Gastroesophageal sphincter (tissue), 4 donors: ENCODE results near the gene LAD1. TPM values are rescaled to one million over a fixed set of nuclear protein-coding genes. Genes with fewer than 3 reads are reported as not detected.

Experiments
- ATAC-seq: fragments of 150-250 bp; one replicate; pipeline ENCODE4 v1.9.1; 2016; ENCODE audit warnings: mild to moderate bottlenecking, moderate library complexity
- H3K27ac ChIP-seq, 4 donors: fragments of 200-600 bp; sonication (generic) in 3 of 4; 1 replicate in 3 of 4; 2 replicates in 1 of 4; pipeline ENCODE4 v1.5.1; 2016 to 2019
- H3K27me3 ChIP-seq: fragments of 200-600 bp; sonication (generic); one replicate; pipeline ENCODE4 v1.5.1; 2019
- H3K36me3 ChIP-seq, 2 donors: fragments of 200-600 bp; sonication (generic); one replicate each; pipeline ENCODE4 v1.5.1; 2019; ENCODE audit warnings: control low read depth in 1 of 2
- H3K4me1 ChIP-seq, 3 donors: fragments of 200-600 bp; sonication (generic); 1 replicate in 2 of 3; 2 replicates in 1 of 3; pipeline ENCODE4 v1.5.1; 2016 to 2019; ENCODE audit warnings: control low read depth in 2 of 3
- H3K4me3 ChIP-seq, 2 donors: fragments of 200-600 bp; sonication (generic); one replicate each; pipeline ENCODE4 v1.5.1; 2019; ENCODE audit warnings: mild to moderate bottlenecking in 1 of 2, moderate library complexity in 1 of 2
- H3K9me3 ChIP-seq, 3 donors: fragments of 200-600 bp; sonication (generic); one replicate each; pipeline ENCODE4 v1.5.1; 2017 to 2019; ENCODE audit warnings: control low read depth in 2 of 3
- EP300 ChIP-seq: sonication (generic); formaldehyde crosslinking; IDR thresholded peaks from one replicate; pipeline ENCODE4 v1.6.1; 2017; ENCODE audit warnings: antibody characterized with exemption, mild to moderate bottlenecking
- POLR2A ChIP-seq, 2 donors: fragments of 450-650 bp; IDR thresholded peaks; one replicate each; pipeline ENCODE4 v1.6.1; 2017; ENCODE audit warnings: antibody characterized with exemption in 2 of 2, mild to moderate bottlenecking in 2 of 2, moderate library complexity in 1 of 2
- POLR2AphosphoS5 ChIP-seq: sonication (generic); formaldehyde crosslinking; IDR thresholded peaks from one replicate; pipeline ENCODE4 v1.6.1; 2017; ENCODE audit warnings: antibody characterized with exemption
- WGBS, 2 donors: methylation state at CpG; one replicate each; pipeline ENCODE4 v1.1.5; 2018; ENCODE audit warnings: low coverage in 1 of 2; 5-methylcytosine and 5-hydroxymethylcytosine counted together
- total RNA-seq, 4 donors: library from RNA; depleted of rRNA; stranded (reverse); fragments of >200 nt; gene quantifications; one replicate each; pipeline ENCODE4 v1.1.0, GENCODE V29; 2016
- TF ChIP-seq, protein P1 (sequence below), 4 experiments: fragments of 200-600 bp in 2 of 4; fragments of 450-650 bp in 2 of 4; sonication (generic) in 1 of 4; IDR thresholded peaks; one replicate each; pipeline ENCODE4 v1.5.1; 2017 to 2019; ENCODE audit warnings: antibody characterized with exemption in 4 of 4, mild to moderate bottlenecking in 2 of 4, moderate library complexity in 2 of 4

The LAD1 gene
- total RNA-seq, 4 donors from 2014 or later: 1.2 to 24.1 (median 1.9) TPM

DNA sequence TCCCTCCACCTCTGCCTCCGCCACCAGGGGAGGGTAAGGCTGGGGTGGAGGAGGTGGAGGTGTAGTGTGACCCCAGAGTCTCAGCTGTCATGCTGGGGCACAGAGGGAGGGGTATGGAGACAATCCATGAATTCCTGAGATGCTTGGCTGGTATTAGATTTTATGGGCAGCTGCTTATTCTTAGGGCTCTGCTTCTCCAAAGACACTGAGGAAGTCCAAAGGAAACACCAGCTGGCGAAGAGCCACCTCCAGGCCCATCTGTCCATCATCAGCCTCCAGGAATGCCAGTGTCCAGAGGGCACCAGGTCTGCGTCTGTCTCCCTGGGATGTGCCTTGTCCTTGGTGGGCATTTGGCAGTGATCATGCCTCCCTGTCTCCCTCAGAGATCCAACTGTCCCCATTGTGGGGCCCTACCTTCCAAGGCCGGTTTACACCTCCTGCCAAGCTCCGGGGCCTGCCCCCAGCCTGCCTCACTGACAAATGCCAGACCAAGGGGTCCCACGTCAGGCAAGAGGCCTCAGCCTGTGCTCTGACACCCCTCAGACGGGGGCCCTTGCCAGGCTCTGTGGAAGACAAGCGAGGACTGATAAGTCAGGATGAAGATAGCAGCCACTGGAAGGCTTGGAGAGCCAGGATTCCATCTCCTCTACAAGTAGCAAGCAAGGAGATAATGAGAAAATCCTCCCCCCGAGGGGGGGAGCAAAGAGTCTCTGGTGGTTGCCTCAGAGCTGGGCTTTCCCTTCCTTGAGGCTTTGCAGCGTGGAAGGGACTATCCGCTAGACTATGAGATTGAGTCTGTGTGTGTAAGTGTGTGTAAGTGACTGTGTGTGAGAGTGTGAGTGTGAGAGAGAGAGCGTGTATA lies 20.9 kb upstream of the LAD1 start:
- no peak overlapping the region for H3K4me3 ChIP-seq
- no peaks in the 10 kb centered on the region for H3K4me1 ChIP-seq
- H3K36me3 ChIP-seq: no peaks in the 10 kb centered on the region
- 86 to 95% methylated on average over 3 of the region's 12 CpGs for WGBS, 2 donors
- H3K9me3 ChIP-seq: peaks cover 0 to 5% (median 0%) of the 10 kb centered on the region in 3 donors
- H3K27ac ChIP-seq: no peak overlapping the region
- no peaks in the 10 kb centered on the region for H3K27me3 ChIP-seq
- ATAC-seq: no peak
- TF ChIP-seq EP300: no peak
- TF ChIP-seq POLR2AphosphoS5: no peak
- TF ChIP-seq POLR2A (IDR thresholded peaks at IDR 0.05): no peak
- TF ChIP-seq, protein P1, sequence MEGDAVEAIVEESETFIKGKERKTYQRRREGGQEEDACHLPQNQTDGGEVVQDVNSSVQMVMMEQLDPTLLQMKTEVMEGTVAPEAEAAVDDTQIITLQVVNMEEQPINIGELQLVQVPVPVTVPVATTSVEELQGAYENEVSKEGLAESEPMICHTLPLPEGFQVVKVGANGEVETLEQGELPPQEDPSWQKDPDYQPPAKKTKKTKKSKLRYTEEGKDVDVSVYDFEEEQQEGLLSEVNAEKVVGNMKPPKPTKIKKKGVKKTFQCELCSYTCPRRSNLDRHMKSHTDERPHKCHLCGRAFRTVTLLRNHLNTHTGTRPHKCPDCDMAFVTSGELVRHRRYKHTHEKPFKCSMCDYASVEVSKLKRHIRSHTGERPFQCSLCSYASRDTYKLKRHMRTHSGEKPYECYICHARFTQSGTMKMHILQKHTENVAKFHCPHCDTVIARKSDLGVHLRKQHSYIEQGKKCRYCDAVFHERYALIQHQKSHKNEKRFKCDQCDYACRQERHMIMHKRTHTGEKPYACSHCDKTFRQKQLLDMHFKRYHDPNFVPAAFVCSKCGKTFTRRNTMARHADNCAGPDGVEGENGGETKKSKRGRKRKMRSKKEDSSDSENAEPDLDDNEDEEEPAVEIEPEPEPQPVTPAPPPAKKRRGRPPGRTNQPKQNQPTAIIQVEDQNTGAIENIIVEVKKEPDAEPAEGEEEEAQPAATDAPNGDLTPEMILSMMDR (IDR thresholded peaks at IDR 0.05): no peak

DNA sequence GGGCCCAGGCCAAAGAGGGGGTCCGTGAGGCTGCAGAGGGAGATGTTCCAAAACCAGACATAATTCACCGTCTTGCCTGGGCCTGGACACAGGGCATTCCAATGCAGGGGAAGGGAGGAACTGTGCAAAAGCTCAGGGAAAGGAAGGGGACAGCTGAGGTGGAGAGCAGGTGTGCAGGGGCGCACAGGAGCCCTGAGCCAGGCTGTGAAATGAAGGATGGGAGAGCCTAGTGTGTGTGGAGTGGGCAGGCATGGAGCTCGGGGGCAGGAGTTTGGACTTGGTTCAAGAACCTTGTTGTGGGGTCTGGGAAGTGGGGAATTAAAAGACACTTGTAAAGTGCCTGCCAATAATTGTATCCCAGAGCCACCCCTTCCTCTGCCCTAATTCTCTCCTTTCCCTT lies 20.1 kb upstream of the LAD1 start:
- ATAC-seq: no peak
- no peak overlapping the region for H3K4me3 ChIP-seq
- H3K9me3 ChIP-seq: no peaks in the 10 kb centered on the region
- no peaks in the 10 kb centered on the region for H3K4me1 ChIP-seq
- no peak overlapping the region for H3K27ac ChIP-seq
- 85 to 100% methylated on average over 2 to 4 of the region's 4 CpGs for WGBS, 2 donors
- no peaks in the 10 kb centered on the region for H3K36me3 ChIP-seq
- no peaks in the 10 kb centered on the region for H3K27me3 ChIP-seq
- TF ChIP-seq, protein P1 (IDR thresholded peaks at IDR 0.05): no peak
- no peak for TF ChIP-seq POLR2A (IDR thresholded peaks at IDR 0.05)
- TF ChIP-seq EP300: no peak
- TF ChIP-seq POLR2AphosphoS5: no peak

DNA sequence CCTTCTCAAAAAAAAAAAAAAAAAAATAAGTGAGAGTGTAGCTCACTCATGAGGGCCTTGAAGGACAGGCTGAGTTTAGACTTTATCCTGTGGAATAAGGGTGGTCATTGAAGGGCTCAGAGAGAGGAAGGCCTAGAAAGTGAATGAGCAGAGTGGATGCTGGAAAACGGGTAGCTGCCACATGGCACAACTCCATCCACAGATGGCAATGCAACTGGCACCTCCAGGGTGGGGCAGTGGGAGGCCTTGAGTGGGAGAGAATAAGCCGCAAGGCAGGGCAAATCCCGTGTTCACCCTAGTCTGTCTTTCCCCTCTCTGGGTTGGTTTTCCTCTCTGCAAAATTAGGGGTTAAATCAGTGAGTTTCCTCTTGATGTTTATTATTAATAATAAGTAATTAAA lies 19.3 kb upstream of the LAD1 start:
- 93% methylated on average over 3 of the region's 3 CpGs; no CpG with 5 or more reads in 1 of the 2 donors for WGBS, 2 donors
- H3K27ac ChIP-seq: no peak overlapping the region
- H3K9me3 ChIP-seq: no peaks in the 10 kb centered on the region
- no peaks in the 10 kb centered on the region for H3K4me1 ChIP-seq
- no peaks in the 10 kb centered on the region for H3K27me3 ChIP-seq
- ATAC-seq: no peak
- no peaks in the 10 kb centered on the region for H3K36me3 ChIP-seq
- no peak overlapping the region for H3K4me3 ChIP-seq
- TF ChIP-seq POLR2AphosphoS5 (no peak), EP300 (no peak), POLR2A (IDR thresholded peaks at IDR 0.05) (no peak)
- TF ChIP-seq, protein P1 (IDR thresholded peaks at IDR 0.05): no peak

DNA sequence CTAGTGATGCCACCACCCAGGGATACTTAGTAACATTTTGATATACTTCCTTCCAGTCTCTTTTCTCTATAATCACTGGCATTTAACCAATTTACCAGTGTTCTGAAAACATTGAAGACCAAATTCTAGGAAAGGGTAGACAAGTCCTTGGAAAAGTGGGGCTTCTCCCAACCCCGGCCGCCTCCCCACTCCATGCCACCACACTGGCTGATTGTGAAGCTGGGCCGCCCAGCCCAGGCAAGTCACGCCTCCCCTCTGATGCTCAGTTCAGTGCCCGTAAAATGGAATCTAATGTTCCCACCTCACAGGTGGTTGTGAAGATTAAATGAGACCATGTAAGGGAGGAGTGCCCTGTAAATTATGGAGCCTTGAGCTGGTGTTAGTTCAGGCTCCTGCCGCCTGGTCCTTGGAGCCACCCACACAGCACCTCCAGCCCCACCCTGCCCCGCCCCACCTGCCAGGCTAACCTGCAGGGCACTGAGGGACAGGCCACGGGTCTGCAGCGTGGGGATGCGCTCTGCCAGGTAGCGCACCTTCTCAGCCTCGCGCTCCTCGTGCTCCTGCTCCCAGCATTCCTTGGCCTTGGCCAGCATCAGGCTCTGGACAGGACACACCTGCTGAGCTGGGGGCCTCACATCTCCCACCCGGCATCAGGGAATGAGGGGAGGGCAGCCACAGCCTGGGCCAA lies 15.1 kb upstream of the LAD1 start:
- no peak for ATAC-seq
- TF ChIP-seq POLR2A (IDR thresholded peaks at IDR 0.05): no peak
- 100% methylated on average over 2 of the region's 15 CpGs; no CpG with 5 or more reads in 1 of the 2 donors for WGBS, 2 donors
- Histone ChIP-seq H3K4me3 (no peak overlapping the region), H3K27ac (no peak overlapping the region), H3K9me3 (no peaks in the 10 kb centered on the region), H3K27me3 (peaks cover 3% of the 10 kb centered on the region), H3K36me3 (no peaks in the 10 kb centered on the region), H3K4me1 (no peaks in the 10 kb centered on the region)

DNA sequence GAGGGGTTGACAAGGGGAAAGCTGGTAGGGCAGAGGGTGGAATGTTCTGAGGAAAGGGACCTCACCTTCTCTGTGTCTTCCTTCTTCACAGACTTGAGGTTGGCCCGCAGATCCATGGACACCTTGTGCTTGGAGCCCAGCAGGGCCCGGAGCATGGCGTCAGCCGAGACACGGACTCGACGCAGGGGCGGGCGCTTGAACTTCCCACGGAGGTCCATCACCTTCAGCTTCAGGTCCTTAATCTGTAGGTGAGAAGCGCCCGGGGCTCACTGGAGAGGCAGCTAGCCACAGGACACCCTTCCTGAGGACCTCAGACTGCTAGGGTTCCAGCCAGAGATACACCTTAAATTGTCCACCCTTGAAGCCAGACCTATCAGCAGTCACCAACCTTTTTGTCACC lies 12.2 kb upstream of the LAD1 start:
- Histone ChIP-seq H3K36me3 (no peaks in the 10 kb centered on the region), H3K4me3 (no peak overlapping the region), H3K27ac (no peak overlapping the region), H3K4me1 (no peaks in the 10 kb centered on the region), H3K9me3 (no peaks in the 10 kb centered on the region), H3K27me3 (peaks cover 3% of the 10 kb centered on the region)
- ATAC-seq: no peak
- TF ChIP-seq POLR2AphosphoS5 (no peak), EP300 (no peak), POLR2A (IDR thresholded peaks at IDR 0.05) (no peak)
- TF ChIP-seq, protein P1 (IDR thresholded peaks at IDR 0.05): no peak
- 97% methylated on average over 9 of the region's 12 CpGs; no CpG with 5 or more reads in 1 of the 2 donors for WGBS, 2 donors
